ENCODE measurements around the gene LCNL1.

DNA sequence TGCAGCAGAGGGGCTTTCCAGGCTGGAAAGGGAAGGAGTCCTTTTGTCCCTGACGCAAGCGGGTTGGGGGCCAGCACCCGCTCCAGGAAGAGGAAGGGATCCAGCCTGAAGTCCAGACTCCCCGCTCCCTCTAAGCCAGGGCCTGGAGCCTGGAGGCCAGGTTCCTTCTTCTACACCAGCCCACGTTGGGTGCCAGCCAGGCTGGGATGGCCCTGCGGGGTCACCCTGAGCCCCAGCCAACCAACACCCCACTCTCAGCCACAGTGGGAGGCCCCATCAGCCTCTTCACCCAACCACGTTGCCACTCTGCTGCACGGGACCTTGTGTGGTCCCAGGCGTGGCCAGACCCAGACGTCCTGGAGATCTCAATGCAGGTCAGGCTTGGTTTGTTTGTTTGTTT lies 50.1 kb downstream of the LCNL1 start:
- TF ChIP-seq CTCF (IDR thresholded peaks at IDR 0.05) (no peak), POLR2AphosphoS5 (IDR thresholded peaks at IDR 0.05) (no peak), POLR2A (IDR thresholded peaks at IDR 0.05) (no peak)

All from sigmoid colon (tissue), 4 donors.